GM19351 (cell line): ENCODE results near the gene DCUN1D4.

ENCODE experiments used
- ATAC-seq: cut with Tn5 transposase; IDR thresholded peaks from one replicate; pipeline ENCODE4 v1.9.1; 2021; ENCODE audit warnings: mild to moderate bottlenecking, moderate library complexity; ENCODE audit not compliant: unreplicated experiment

DCUN1D4 gene

GRCh38 chr4:51842554-51843308 is at the start of gene DCUN1D4:
DCUN1D4 (plus strand) TSS chr4:51843153; CDS start chr4:51843243, 90 bp downstream.
- peak; percentile 86 for ATAC-seq

DNA sequence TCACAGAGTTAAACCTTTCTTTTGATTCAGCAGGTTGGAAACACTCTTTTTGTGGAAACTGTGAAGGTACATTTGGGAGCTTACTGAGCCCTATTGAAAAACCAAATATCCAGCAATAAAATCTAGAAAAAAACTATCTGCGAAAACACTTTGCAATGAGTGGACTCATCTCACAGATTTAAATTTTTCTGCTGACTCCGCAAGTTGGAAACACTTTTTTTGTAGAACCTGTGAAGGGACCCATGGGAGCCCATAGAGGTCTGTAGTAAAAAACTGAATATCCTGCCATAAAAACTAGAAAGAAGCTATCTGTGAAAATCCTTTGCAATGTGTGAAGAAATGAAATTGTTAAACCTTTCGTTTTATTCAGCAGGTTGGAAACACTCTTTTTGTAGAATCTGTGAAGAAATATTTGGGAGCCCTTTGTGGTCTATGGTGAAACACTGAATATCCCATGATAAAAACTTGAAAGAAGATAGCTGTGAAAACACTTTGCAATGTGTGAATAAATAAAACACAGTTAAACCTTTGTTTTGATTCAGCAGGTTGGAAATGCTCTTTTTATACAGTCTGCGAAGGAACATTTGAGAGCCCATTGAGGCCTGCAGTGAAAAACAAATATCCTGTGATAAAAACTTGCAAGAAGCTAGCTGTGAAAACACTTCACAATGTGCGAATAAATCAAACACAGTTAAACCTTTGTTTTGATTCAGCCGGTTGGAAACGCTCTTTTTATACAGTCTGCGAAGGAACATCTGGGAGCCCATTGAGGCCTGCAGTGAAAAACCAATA is 22.3 kb upstream of the DCUN1D4 start:
- ATAC-seq = no peak

DNA sequence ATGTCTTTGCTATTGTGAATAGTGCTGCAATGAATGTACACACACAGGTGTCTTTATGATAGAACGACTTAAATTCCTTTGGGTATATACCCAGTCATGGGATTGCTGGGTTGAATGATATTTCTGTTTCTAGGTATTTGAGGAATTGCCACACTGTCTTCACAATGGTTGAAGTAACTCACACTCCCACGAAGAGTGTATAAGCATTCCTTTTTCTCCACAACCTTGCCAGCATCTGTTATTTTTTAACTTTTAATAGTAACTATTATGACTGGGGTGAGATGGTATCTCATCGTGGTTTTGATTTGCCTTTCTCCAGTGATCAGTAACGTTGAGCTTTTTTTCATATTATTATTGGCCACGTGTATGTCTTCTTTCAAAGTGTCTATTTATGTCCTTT is 17.6 kb upstream of the DCUN1D4 start:
- ATAC-seq = no peak

DNA sequence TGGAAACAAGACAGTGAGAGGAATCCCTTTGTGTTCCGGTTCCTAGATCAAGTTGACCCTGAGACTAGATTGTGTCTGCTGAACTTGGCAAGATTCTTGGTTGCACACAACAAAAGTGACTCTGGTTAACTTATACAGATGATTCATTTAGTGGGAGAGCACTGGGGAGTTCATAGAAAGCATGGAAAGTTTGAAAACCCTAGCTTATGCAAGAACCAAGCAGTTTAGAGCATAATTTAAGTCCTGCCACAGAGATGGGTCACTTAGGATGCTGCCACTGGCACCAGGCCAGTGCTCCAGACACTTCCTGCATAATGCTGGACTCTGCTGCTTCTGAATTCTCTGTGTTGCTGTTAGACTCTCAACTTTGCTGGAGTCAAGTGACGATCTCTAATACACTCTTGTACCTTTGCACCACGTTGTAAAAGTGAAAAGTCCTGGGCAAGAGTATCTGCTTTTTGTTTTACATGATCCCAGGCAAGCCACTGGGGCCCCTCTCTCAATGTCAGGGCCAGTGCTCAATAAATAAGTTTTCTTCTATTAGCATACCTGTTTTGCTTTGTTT is 12.7 kb upstream of the DCUN1D4 start:
- ATAC-seq = no peak

- ATAC-seq = peak; percentile 91
Observed at GRCh38 chr4:51831133-51831532, 11.8 kb upstream of the DCUN1D4 start.

DNA sequence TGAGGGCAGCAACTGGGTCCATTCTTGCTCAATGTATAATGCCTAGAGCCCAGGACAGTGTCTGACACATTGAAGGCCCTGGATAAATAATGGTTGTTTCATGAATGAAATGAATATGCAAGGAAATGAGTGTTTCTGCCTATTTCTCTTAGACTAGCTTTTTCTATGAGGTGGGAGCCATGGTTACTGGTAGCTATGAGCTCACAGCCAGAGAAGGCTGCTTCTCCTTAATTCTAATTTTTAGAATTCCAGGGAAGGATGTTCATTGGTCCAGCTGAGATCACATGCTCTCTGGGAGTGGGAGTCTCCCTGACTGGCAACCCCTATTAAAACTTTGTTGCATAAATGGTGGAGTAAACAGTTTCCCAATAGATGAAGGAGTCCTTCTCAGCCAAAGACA is 9.7 kb upstream of the DCUN1D4 start:
- no peak for ATAC-seq

DNA sequence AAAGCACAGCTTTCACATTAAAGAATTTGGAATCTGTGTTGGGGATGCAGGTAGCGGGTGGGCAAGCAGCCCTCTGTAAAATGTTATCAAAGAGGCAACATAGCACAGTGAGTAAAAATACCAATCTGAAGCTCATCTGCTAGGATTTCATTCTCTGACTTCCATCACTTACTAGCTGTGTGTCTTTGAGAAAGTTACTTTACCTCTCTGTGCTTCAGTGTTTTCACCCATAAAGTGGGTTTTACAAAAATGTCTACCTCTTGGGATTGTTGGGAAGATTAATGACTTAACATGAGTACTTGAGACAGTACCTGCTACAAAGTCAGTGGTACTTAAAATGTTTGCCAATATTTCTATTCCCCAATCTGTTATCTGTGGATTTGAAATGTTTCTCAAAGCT is 7.9 kb upstream of the DCUN1D4 start:
- ATAC-seq = no peak

GRCh38 chr4:51835855-51836254 is 7.1 kb upstream of the DCUN1D4 start:
- no peak for ATAC-seq

DNA sequence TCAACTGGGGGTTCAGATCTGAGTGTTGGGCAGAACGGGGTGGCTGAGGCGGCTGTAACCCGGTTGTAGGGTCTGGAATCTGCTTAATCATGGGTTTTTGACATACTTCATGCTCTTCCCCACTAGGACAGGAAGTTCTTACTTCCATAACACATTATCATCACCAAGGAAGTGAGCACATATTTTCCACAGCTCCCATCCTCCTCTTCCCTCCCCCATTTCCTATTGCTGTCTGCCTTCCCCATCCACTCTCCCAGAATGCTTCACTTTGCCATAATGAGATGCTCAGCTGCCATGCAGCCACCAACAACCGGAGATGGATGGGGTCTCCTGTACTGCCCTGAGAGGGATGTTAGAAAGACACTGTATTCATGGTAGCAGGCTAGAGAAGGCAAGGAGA is 6.4 kb upstream of the DCUN1D4 start:
- ATAC-seq = no peak

DNA sequence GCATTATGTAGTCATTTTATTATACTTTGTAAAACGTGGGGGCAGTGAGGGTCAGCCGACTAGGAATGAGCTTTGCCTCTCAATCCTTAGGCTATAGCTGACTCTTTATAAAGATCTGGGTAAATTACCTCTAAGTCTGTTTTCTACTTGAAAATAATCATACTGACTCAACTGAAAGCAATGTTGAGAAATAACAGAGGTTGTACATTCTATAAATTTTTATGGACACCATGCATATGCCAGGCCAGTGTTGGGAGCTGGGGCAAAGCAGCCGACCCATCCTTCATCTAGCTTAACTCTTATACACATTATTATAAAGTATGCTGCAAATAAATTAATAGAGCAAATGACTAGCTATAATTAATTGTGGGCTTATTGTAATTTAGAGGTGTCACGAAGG is 2.2 kb upstream of the DCUN1D4 start:
- no peak for ATAC-seq

- no peak for ATAC-seq
Observed at GRCh38 chr4:51842167-51842553, 793 bp upstream of the DCUN1D4 start.

DNA sequence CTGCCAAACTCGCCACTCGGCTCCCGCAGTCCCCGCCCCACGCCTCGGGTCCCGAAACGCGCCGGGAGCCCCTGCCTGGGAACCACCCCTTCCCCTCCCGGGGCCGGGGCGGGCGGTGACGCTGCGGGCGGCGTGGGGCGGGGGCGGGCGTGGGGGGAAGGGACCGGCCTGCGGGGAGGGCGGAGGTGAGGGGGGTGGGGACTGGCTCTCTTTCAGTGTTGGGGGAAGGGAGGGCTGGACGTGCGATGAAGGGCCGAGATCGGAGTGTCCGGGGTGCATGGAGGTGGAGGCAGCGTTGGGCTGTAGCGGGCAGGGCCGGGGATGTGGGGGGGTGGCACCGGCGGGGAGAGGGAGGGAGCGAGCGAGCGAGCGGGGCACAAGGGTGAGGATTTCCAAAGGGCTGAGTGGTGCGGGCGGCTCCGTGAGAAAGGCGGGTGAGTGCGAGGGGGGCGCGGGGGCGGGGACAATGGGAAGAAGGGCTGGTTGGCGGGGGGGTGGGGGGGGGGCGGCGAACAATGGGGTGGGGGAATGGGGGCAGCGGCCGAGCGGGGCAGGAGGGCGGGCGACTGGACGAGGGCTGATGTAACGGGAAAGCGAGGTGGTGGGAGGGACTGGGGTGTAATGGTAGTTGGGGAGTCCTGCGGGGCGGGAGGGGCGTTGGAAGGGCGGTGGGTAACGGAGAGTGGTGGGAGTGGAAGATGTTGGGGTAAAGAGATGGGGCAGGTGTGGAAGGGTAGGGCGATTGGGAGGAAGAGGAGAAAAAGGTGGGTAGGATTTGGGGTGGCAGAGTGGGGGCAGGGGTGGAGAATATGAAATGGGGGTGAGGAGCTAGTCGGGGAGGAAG is 578 bp downstream of the DCUN1D4 start:
- ATAC-seq = peak; percentile 19

- peak; percentile 43 for ATAC-seq
Observed at GRCh38 chr4:51844153-51845054, 1.5 kb downstream of the DCUN1D4 start.

GRCh38 chr4:51845055-51845426 is 2.1 kb downstream of the DCUN1D4 start:
- ATAC-seq = no peak

DNA sequence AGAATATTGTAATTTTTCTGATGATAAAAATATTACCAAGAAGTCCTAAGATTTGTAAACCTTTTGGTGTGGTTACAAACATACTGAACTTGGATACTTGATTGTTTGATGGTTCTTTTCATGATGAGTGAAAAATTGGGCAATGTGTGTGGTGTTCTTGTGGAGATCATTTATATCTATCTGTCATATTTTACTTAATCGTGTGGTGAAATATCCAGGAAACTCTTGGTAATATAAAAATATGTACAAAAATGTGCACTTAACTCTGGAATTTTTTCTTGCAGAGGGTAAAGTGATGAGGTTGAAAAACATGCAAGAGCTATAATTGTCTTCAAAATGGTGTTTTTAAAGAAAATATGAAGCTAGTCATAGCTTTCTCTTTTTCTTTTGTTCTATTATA is 2.8 kb downstream of the DCUN1D4 start:
- ATAC-seq = no peak

DNA sequence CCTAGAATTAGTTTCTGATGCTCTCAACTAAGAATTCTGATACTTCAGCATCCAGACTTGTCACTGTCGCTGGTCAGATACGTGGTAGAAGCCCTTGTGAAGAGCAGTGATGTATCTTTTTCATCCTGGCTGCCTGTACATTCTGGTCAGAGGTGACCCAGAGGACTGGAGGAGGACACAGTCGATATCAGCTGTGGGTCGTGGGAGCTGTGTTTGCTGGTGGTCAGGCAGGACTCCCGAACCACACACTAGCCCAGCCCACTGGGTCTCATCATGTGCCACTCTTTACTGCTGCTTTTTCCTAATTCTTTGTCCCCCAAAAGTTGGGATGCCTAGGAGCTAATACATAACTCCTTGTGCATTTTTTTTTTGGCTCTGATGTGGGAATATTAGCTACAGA is 6.5 kb downstream of the DCUN1D4 start:
- ATAC-seq = no peak

- no peak for ATAC-seq
Observed at GRCh38 chr4:51850294-51850693, 7.3 kb downstream of the DCUN1D4 start.

DNA sequence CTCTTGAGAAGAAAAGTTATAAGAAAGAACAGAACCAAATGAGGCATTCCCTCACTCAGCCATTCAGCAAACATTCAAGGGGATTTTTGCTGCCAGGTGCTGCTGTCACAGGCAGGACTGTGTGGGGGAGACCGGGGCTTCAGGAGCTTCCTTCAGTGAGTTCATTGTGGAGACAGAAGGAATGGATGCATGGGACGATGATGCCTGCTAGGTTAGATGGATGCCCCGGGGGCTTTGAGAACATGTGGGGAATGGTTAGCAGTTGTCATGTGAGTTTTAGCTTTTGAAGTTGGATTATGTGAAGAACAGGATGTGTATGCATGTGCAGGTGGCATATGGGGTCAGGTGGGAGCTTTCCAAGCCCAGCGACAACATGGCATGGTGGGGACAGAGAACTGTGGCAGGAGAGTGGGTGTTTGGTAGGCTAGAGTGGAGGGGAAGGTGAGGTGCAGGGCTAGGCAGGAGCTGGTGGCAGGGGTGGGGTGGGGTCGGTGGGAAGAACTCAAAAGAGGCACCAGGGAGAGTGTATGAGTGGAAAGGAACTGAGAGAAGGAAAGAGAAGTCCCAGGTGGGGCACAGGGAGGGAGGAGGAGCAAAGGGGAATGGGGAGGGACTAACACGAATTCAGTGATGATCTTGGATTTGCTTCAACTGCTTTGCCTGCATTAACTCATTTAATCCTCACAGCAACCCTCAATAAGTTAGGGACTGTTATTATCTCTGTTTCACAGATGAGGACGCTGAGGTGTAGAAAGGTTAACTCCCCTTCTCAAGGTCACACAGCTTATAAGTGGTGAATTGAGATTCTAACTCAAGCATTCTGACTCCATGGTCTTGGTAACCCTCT is 8.4 kb downstream of the DCUN1D4 start:
- no peak for ATAC-seq

- no peak for ATAC-seq
Observed at GRCh38 chr4:51851937-51852290, 9.0 kb downstream of the DCUN1D4 start.
